ENCODE results near the gene SPATA21. TPM values are rescaled to one million over a fixed set of nuclear protein-coding genes. Genes with fewer than 3 reads are reported as not detected.

Gene SPATA21
- total RNA-seq, 2 donors from 2014 or later: not detected

- no peak for DNase-seq (ENCODE audit: low spot score)
- intact Hi-C loops (cut with DNase I): no loop called here
Measured at GRCh38 chr1:16392740-16393569, 44.3 kb downstream of the SPATA21 start.

GRCh38 chr1:16391411-16391810 is 45.8 kb downstream of the SPATA21 start:
- intact Hi-C loops (cut with DNase I): loop anchor here in 1 of 2 donors (2.0 kb wide), 1 partner anchor 71 kb away; no protein-coding TSS in a partner anchor
- no peak for DNase-seq (ENCODE audit: low spot score)

DNA sequence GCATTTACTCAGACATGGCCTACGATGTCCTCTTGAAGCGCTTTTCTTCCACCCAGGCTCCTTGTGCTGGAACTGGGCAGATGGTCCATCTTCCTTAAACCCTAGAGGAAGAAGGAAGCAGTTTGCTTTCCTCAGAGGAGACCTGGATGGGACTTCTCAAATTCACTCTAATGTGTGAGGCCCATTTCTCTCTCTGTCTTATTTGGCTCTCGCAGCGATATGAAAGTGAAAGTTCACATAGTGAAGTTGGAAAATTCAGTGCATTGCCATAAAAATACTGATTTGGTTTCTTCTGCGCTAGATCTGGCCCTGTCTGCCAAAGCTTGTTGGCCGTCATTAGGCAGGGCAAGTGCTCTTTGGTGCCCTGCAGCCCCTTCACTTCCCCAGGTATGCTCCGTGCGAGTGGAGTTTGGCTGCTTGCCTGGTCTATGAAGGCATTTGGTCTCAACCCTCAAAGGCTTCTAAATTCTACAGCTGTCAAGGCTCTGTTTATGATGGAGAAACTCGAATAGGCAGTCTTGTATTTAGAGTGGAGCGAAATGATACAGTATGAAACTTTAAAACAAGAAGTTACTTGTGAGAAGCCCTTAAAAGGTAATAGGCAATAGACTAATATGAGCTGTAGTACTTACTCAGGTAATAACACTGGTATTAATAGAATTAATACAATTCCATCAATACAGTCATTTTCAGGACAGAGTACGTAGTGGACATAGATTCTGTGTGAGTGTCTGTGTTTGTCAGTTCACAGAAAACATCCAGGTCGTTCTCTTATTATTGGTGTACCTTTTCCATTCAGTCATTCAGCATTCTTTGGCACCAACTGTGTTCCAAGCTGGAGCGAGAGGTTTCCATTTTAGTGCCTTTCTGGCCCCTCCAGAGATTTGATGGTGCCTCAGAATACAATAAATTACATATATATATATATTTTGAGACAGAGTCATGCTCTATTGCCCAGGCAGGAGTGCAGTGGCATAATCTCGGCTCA is 49.7 kb downstream of the SPATA21 start:
- intact Hi-C loops (cut with DNase I): no loop called here
- no peak for DNase-seq (ENCODE audit: low spot score)

- intact Hi-C loops (cut with DNase I): no loop called here
Measured at GRCh38 chr1:16386454-16387113, 50.6 kb downstream of the SPATA21 start.

DNA sequence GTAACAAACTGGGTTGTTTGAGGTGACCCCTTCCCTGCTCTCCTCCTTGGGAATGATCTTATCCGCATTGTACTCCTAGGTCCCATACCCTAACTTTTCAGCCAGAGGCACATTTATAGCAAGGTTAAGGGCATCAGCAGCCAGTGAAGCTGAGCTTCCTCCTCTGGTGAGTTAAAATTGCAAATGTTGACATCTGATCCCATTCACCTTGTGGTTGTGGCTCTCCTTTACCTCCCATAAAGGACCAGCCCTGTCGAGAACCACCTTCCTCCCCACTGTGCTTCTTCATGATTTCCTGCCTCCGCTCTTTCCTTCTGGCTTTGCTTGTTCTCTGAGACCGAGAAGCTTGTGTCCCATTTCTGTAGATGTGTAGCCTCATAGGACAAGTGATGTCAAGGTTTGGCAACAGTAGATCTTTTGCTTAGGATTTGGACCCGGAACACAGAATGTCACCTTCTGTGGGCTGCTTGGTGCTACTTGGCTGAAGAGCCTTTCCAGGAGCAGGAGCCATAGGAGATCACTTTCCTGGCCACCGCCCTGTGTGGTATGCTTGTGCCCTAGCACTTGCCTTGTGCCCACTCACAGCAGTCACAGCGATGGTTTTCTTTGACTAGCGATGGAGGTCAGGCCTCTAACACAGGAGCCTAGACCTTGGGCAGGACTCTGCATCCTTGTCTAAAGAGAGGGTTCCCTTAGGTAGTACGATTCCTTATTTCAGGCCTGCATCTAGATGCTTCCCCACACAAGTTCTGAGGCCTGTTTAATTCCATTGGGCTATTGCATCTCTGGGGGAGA is 51.4 kb downstream of the SPATA21 start:
- DNase-seq (ENCODE audit: low spot score): no peak
- intact Hi-C loops (cut with DNase I): no loop called here

More at GRCh38 chr1:16386454-16387113, 50.6 kb downstream of the SPATA21 start:
- no peak for DNase-seq (ENCODE audit: low spot score)

- DNase-seq (ENCODE audit: low spot score): no peak
- intact Hi-C loops (cut with DNase I): no loop called here
Measured at GRCh38 chr1:16383888-16384287, 53.3 kb downstream of the SPATA21 start.

- no peak for DNase-seq (ENCODE audit: low spot score)
- intact Hi-C loops (cut with DNase I): no loop called here
Measured at GRCh38 chr1:16380868-16381267, 56.4 kb downstream of the SPATA21 start.

DNA sequence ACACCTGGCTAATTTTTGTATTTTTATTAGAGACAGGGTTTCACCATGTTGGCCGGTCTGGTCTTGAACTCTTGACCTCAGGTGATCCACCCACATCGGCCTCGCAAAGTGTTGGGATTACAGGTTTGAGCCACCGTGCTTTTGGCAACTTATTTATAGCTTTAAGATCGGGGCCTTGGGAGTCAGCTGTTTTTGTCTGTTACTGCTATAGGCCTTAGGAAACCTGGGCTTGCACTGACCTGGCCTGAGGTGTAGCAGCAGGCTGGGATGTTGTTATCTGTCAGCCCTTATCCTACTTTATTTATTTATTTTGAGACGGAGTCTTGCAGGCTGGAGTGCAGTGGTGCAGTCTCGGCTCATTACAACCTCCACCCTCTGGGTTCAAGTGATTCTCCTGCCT is 58.8 kb downstream of the SPATA21 start:
- intact Hi-C loops (cut with DNase I): no loop called here
- DNase-seq (ENCODE audit: low spot score): no peak

DNA sequence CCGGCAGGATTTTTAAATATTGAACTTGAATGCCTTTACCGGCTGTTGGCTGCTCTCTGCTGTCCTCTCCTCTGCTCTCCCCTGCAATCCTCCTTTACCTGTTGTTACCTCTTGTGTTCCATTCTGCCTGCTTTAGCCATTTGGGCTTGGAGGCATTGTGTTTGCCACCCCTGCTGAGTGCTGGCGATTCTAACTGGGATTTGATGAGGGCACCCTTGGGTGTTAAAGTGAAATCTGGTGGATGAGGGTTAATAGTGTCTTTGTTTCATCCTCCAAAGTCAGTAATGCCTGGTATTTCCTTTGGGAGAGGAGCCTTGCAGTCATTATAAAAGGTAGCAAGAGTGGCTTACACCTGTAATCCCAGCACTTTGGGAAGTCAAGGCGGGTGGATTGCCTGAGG is 60.3 kb downstream of the SPATA21 start:
- intact Hi-C loops (cut with DNase I): no loop called here
- no peak for DNase-seq (ENCODE audit: low spot score)

- DNase-seq (ENCODE audit: low spot score): no peak
- intact Hi-C loops (cut with DNase I): no loop called here
Measured at GRCh38 chr1:16375521-16376340, 61.5 kb downstream of the SPATA21 start.

GRCh38 chr1:16374266-16374665 is 63.0 kb downstream of the SPATA21 start:
- no peak for DNase-seq (ENCODE audit: low spot score)
- intact Hi-C loops (cut with DNase I): no loop called here

DNA sequence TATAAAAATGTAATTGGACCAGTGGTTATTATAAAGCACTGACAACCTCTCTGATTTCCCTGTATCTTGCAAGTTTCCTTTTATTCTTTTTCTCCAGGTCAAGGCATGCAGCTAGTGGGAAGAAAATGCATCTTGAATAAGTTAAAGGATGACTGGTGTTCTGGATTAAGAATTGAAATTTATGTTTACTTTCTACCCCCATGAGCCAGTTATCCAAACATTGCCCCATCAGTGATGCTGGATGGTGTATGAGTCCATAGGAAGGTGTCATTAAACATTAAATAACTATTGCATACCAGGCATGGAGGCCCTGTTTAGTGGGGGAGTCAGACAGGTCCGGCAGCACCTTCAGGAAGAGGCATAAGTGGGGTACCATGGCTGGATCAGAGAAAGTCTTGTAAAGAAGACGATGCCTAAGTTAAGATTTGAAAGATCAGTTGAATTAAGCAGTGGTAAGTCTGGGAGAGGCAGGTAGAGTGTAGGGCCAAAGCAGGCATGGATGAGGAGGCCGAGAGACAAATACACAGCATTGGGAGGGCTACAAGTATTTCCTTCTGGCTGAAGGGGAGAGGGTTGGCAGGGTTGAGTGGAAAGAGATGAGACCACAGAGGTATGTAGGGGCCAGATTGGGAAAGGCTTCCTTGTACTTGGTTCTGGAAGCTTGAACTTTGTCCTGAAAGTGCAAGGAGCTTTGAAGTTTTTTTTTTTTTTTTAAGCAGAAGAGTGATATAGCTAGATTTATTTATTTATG is 64.5 kb downstream of the SPATA21 start:
- DNase-seq (ENCODE audit: low spot score): no peak
- intact Hi-C loops (cut with DNase I): loop anchor here in 1 of 2 donors (2.0 kb wide), 1 partner anchor 58 kb away; no protein-coding TSS in a partner anchor

GRCh38 chr1:16371725-16372124 is 65.5 kb downstream of the SPATA21 start:
- intact Hi-C loops (cut with DNase I): loop anchor here in 1 of 2 donors (2.0 kb wide), 1 partner anchor 59 kb away; no protein-coding TSS in a partner anchor
- no peak for DNase-seq (ENCODE audit: low spot score)

DNA sequence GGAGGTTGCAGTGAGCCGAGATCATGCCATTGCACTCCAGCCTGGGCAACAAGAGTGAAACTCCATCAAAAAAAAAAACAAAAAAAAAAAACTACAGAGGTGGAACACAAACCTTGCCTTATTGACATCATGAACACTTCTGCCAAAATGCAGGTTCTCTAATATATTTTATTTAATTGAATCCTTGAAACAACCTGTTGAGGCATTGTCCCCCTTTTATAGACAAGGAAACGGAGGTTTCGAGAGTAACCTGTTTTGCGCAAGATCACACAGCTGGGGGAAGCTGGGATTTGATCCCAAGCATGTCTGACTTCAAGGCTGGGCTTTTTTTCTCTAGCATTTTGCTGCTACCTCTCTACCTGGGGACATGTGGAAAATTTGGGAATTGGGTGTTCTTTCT is 67.4 kb downstream of the SPATA21 start:
- no peak for DNase-seq (ENCODE audit: low spot score)
- intact Hi-C loops (cut with DNase I): loop anchor here in 1 of 2 donors (10.0 kb wide), 1 partner anchor 295 kb away; the partner anchor contains the start of gene FAM131C

GRCh38 chr1:16367968-16368890 is 69.0 kb downstream of the SPATA21 start:
- DNase-seq (ENCODE audit: low spot score): no peak
- intact Hi-C loops (cut with DNase I): loop anchor here in 1 of 2 donors (10.0 kb wide), 1 partner anchor 293 kb away; the partner anchor contains the start of gene FAM131C
